GM12864 (cell line): ENCODE results near the gene SNORC.
"Not testable (repeated sequence)": the region's sequence is repeated elsewhere in the genome, so short reads cannot be mapped to it uniquely, and the experiment has no call there.

Experiments used
- DNase-seq: peaks from one replicate; pipeline ENCODE4 v3.0.0-alpha.2; 2011; ENCODE audit warnings: low read depth
- H3K4me3 ChIP-seq: 2 replicates; pipeline ENCODE4 v1.5.1; 2011; ENCODE audit warnings: mild to moderate bottlenecking, low read depth, low read length, control low read depth
- TF ChIP-seq, protein P1 (sequence below): IDR thresholded peaks from 2 replicates; pipeline ENCODE4 v1.5.1; 2011; ENCODE audit warnings: low read depth, mild to moderate bottlenecking, moderate library complexity, low read length, control low read depth, inconsistent platforms; ENCODE audit errors: missing control alignments

Gene SNORC

DNA sequence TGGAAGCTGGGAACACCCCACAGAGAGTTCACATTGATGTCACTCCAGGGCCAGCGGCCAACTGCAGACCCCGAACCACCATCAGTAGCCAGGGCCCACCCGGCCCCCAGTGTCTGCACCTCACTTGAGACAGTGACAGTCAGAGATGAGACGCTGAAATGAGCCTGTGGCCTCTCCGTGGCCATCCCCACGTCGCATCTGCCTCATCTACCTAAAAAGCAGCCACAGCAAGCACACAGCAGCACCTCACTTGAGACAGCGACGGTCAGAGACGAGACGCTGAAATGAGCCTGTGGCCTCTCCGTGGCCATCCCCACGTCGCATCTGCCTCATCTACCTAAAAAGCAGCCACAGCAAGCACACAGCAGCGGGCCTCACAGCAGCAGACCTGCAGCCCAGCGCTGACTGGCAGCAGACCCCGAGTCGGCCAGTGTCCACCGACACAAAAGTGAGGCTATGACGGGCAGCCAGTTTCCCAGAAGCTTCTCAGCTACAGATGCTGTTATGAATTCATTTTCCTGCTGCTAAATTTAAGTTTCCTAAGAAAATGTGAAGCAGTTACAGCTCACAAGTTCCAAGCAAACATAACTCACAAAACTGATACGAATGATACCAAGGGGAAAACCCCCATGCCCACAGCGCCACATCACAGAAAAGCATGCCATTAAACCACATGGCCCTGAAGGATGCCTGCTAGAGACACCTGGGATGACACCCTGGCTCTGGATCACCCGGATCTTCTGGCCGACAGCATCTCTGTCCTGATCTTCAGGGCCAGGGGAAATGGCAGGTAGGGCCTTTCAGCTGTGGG is 27.7 kb downstream of the SNORC start:
- H3K4me3 ChIP-seq: no peak overlapping the region

DNA sequence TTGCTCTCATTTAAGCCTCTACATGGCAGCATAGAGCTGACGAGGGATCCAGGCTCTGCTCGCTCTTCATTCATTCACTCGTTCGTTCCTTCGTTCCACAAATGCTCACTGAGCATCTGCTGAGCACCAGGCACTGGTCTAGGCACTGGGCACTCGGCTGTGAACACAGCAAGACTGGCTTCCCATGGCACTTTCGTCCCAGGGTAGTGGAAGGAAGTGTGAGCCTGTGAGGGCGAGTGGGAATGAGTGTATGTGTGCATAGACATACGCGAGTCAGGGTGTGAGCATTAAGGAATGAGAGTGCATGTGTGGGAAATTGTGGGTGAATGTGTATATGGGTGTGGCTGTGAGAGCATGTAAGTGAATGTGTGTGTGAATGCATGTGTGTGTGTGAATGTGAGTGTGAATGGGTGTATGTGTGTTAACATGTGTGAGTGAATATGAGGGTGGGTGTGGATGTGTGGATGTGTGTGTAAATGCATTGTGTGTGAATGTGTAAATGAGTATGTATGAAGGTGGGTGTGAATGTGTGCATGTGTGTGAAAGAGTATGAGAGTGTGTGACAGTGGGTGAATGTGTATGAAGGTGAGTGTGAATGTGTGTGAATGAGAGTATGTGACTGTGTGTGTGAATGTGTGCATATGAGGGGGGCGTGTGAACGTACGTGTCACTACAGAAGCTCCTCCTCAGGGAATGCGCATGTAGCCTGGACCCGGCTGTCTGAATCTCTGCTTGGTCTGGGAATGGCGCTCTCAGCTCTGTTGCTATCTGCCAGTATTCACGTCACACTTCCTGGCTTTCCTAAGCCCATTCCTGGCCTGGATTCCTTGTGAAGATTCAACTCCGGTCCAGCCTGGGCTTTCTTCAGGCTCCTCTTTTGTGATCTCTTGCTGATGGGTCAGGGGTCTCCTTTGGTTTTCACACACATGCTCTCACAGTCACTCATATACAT is 28.8 kb downstream of the SNORC start:
- no peak for DNase-seq
- TF ChIP-seq, protein P1, sequence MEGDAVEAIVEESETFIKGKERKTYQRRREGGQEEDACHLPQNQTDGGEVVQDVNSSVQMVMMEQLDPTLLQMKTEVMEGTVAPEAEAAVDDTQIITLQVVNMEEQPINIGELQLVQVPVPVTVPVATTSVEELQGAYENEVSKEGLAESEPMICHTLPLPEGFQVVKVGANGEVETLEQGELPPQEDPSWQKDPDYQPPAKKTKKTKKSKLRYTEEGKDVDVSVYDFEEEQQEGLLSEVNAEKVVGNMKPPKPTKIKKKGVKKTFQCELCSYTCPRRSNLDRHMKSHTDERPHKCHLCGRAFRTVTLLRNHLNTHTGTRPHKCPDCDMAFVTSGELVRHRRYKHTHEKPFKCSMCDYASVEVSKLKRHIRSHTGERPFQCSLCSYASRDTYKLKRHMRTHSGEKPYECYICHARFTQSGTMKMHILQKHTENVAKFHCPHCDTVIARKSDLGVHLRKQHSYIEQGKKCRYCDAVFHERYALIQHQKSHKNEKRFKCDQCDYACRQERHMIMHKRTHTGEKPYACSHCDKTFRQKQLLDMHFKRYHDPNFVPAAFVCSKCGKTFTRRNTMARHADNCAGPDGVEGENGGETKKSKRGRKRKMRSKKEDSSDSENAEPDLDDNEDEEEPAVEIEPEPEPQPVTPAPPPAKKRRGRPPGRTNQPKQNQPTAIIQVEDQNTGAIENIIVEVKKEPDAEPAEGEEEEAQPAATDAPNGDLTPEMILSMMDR: no peak
- H3K4me3 ChIP-seq: no peak overlapping the region

More for the DNA sequence above, 27.7 kb downstream of the SNORC start:
- no peak for DNase-seq
- TF ChIP-seq, protein P1: no peak

DNA sequence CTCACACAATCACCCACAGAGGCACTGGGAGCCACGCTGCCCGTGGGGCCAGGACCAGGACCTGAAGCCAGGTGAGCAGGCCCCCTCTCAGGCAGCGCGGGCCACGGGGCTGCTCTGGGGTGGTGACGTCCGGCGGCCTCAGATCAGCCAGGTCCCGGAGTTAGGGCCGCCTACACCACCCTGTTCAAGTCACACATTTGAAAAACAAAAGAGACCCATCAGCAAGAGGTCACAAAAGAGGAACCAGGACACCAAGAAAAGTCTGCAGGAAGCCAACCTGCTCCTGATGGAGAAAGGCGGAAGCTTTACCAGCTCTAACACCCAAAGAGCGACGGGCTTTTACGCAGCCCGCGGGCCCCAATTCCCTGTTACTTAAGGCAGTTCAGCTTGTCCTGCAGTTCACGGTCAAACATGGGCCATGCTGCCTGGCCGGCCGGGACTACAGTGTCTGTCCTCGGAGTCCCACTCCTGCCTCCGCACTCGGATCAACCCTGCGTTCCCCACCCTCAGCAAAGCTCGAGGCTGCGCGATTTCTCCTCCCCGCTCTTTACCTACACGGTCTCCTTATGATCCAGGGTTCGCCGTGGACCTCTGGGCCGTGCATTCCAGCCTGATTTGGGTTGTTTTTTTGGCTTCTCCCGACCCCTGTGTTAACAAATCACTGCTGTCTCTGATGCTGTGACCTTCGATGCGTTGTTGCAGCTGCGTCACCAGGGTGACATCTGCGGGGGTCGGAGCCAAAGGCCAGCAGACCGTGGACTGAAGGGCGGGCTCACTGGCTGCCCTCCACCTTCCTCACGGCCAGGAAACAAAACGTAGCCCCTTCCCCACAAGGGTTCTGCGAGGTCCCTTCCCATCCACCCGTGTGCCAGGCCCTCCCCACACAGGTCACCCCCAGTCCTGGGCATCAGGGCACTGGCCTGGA is 31.0 kb downstream of the SNORC start:
- no peak overlapping the region for H3K4me3 ChIP-seq
- TF ChIP-seq, protein P1: no peak
- no peak for DNase-seq

DNA sequence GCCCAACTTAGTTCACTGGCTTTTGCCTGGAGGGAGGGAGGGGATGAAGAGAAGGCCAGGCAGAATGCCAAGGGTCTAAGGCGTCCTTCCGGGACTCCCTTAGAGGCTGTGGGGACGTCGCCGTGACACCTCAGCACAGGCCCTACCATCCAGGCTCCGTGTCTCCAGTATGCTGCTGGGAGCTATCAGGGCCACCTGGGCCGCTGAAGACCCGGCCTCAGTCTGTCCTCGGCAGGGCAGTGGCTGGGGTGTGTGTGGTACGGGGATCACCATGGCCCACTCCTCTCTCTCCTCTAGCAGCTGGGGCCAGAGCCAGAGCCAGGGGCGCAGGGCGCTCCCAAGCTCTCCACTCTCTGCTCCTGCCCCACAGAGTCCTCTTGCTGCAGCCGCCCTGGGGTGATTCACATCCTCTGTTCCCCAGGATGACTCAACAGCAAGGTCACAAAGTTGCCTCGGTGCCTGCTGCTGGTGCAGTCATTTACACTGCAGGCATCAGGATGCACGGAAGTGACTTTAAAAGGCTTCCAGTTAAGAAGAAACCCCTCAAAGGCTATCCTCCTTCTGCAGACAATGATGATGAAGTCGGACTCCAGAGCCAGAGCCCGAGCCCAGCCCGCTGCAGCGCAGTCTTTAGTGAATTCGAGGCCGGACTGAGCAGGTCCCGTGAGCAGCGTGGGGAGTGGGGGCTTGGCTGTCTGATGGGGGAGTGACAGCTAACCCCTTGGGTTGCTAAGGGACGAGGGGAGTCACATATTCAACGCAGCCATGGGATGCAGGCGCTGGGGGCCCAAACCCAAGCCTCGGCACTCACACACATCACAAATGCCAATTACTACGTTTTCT is 31.9 kb downstream of the SNORC start:
- no peak overlapping the region for H3K4me3 ChIP-seq
- no peak for DNase-seq
- TF ChIP-seq, protein P1: no peak

DNA sequence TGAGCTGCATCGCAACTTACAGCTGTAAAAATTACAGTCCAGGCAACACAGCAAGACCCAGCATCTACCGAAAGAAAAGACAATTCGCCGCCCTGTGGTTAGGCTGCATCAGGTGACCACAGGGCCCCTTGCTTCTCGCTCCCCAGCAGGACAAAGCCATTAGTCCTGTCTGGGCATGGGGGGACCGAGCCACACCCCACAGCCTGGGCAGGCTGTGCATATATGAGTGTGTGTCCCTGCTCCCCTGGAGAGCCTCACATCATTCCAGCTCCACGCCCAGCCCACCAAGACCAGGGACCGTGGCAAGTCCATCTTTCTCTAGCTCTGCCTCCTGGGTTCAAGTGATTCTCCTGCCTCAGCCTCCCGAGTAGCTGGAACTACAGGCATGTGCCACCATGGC is 33.9 kb downstream of the SNORC start:
- H3K4me3 ChIP-seq: no peak overlapping the region
- no peak for DNase-seq
- TF ChIP-seq, protein P1: no peak

DNA sequence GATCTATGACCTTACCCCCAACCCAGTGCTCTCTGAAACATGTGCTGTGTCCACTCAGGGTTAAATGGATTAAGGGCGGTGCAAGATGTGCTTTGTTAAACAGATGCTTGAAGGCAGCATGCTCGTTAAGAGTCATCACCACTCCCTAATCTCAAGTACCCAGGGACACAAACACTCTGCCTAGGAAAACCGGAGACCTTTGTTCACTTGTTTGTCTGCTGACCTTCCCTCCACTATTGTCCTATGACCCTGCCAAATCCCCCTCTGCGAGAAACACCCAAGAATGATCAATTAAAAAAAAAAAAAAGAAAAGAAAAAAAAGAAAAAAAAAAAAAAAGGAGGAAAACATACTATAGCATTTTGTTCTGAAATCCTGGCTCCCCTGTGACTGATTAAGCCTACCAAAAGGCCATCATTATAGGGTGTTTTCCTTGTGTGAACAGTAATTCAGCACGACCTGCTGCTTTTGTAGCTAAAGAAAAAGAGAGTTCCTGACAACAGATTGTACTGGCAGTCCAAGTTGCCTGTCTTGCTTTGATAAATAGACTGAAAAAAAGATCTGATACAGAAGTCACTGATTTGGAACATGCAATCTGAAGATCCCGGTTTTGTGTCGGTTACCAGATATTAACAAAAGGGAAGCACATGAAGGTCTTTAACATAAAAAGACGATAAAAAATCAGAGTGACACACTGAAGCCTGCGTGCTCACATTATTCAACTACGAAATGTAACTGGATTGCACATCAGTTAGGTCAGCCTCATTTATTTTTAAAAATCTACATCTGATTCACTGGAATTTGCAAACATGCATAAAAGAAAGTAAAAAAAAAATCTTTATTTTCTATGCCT is 37.0 kb downstream of the SNORC start:
- not testable (repeated sequence) for H3K4me3 ChIP-seq, DNase-seq

DNA sequence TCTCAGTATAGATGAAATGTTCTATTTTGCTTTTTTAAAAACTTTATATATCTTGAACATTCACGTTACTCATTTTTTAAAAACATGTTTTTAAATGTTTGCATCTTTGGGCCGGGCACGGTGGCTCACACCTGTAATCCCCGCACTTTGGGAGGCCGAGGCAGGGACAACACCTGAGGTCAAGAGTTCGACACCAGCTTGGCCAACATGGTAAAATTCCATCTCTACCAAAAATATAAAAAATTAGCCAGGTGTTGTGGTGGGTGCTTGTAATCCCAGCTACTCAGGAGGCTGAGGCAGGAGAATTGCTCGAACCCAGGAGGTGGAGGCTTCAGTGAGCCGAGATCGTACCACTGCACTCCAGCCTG is 37.6 kb downstream of the SNORC start:
- not testable (repeated sequence) for DNase-seq, H3K4me3 ChIP-seq
